Measurements from ENCODE around the gene TBC1D2B. TPM values are rescaled to one million over a fixed set of nuclear protein-coding genes. Genes with fewer than 3 reads are reported as not detected.

TBC1D2B gene
- total RNA-seq, 3 donors from 2014 or later, result 54.8 to 65.6 (median 57.0) TPM

DNA sequence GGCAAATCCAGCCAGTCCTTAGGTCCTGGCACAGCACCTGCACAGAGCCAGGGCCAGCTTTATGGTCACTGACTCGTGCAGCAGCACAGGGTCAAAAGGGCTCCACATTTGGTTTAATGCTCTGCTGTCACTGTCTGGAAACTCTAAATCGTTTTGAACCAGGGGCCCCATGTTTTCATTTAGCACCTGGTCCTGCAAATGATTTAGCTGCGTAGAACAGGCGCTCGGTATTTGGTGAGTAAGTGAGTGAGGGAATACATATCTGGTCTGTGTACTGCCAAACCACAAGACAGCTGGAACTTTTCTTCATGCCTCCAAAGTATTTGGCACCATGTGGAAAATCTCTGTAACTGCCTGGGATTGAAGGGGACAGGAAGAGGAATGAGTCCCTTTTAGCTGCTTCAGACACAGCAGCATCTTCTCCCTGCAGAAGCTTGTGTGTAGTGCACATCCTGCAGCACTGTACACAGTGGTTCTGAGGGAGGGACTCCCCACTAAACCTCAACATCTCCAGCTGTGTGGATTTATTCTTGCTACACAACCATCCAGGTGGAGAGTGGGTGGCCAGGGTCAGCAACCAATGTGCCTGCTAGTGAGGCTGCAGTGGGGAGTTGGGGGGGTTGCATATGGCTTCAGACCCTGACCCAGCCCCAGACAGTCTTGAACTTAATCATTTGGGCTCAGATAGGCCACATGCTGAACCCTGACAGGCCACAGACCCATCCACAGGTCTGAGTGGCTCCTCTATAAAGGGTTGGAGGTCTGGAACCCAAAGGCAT lies 15.9 kb upstream of the TBC1D2B start:
- TF ChIP-seq, protein P1, sequence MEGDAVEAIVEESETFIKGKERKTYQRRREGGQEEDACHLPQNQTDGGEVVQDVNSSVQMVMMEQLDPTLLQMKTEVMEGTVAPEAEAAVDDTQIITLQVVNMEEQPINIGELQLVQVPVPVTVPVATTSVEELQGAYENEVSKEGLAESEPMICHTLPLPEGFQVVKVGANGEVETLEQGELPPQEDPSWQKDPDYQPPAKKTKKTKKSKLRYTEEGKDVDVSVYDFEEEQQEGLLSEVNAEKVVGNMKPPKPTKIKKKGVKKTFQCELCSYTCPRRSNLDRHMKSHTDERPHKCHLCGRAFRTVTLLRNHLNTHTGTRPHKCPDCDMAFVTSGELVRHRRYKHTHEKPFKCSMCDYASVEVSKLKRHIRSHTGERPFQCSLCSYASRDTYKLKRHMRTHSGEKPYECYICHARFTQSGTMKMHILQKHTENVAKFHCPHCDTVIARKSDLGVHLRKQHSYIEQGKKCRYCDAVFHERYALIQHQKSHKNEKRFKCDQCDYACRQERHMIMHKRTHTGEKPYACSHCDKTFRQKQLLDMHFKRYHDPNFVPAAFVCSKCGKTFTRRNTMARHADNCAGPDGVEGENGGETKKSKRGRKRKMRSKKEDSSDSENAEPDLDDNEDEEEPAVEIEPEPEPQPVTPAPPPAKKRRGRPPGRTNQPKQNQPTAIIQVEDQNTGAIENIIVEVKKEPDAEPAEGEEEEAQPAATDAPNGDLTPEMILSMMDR (IDR thresholded peaks at IDR 0.05), result no peak
- DNase-seq (no peak), ATAC-seq (peak; percentile 13)
- no peaks in the 10 kb centered on the region for H3K36me3 ChIP-seq (ENCODE audit: low read depth)
- no peaks in the 10 kb centered on the region for H3K9me3 ChIP-seq
- H3K4me3 ChIP-seq, result no peak overlapping the region
- intact Hi-C loops (cut with DNase I, micrococcal nuclease), result no loop called here
- peaks cover 16% of the 10 kb centered on the region for H3K4me1 ChIP-seq (ENCODE audit: low read depth)

DNA sequence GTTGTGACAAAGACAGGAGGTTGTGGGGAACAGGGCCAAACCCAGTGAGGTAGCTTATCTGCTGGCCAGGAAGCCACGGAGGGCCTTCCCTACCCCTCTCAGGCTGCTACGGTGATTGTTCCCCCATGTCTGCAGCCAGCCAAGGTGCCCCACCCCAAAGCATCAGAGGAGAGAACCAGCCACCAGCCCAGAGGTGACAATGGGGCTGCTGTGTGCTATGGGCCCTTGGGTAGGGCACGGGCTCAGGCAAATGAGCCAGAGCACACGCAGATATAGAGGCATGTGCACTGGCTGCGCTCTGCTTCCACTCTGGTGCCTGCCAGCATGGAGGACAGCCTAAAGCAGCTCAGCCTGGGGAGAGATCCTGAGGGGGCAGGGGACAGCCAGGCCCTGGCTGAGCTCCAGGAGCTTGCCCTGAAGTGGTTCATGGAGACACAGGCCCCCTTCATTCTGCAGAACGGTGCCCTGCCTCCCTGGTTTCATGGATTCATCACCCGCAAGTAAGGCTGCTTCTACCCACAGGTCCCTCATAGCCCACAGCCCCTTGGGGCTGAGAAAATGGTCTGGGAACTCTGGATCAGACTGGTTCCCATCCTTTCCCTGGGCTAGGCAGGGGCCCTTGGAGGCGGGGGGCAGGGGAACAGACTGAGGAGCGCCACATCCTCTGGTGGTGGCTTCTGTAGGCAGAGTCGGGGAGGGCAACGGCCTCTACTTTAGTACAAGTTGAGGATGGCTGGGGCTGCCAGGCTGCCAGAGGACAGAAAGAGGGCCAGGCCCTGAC lies 14.9 kb upstream of the TBC1D2B start, which contains the start of gene SH2D7:
TSS of gene SH2D7 (plus strand) at position 301 of the 781 bp plus-strand sequence. CDS start at position 325, 24 bp downstream.
- Histone ChIP-seq H3K4me3 (no peak within 1 kb of the TSS), H3K36me3 (ENCODE audit: low read depth) (no peaks in the 10 kb centered on the region), H3K9me3 (no peaks in the 10 kb centered on the region), H3K4me1 (ENCODE audit: low read depth) (peaks cover 21% of the 10 kb centered on the region)
- TF ChIP-seq, protein P1 (IDR thresholded peaks at IDR 0.05), result no peak
- DNase-seq, result no peak
- peak; percentile 23 for ATAC-seq
- intact Hi-C loops (cut with DNase I, micrococcal nuclease), result no loop called here

DNA sequence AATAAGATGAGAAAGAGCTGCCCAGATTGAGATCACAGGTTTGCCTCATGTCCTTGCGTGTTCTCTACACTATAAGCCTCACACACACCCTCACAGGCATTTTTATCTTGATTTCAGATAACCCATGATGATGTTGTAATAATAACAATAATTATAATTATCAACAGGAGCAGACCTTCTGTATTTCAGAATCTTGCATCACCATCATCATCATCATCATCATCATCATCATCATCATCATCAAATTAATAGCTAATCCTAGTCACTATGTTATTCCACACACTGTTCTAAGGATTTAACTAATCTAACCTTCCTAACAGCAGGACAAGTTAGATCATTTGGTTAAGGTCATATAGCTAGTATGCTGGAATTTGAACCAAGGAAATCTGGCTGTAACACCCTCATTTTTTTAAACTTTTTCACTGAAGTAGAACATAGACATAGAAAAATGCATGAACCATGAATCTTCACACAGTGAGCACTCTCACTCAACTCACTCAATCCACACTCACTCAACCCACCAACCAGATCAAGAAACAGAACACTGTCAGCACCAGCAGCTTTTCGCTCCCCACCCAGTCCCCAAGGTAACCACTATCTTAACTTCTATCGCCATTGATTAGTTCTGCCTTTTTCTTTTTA lies 13.0 kb upstream of the TBC1D2B start:
- Histone ChIP-seq H3K4me1 (ENCODE audit: low read depth) (peaks cover 21% of the 10 kb centered on the region), H3K4me3 (no peak overlapping the region), H3K36me3 (ENCODE audit: low read depth) (no peaks in the 10 kb centered on the region), H3K9me3 (no peaks in the 10 kb centered on the region)
- intact Hi-C loops (cut with DNase I, micrococcal nuclease), result no loop called here
- TF ChIP-seq, protein P1 (IDR thresholded peaks at IDR 0.05), result no peak
- no peak for DNase-seq
- ATAC-seq, result no peak

DNA sequence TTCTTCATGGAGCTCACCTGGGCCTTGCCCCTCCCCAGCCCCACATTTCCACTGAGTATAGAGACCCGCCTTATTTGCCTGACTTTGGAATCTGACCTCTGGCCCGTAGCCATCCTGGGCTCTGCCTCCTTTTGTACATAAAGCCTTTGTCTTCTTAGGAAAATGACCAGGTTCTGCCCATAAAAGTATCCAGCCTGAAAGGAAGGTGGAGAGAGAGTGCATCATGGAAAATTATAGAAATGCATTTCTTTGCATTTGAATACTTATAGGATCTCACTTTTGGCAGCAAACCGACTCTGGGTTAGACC lies 11.2 kb upstream of the TBC1D2B start:
- Histone ChIP-seq H3K36me3 (ENCODE audit: low read depth) (no peaks in the 10 kb centered on the region), H3K4me1 (ENCODE audit: low read depth) (peaks cover 31% of the 10 kb centered on the region), H3K4me3 (no peak overlapping the region), H3K9me3 (no peaks in the 10 kb centered on the region)
- ATAC-seq, result peak; percentile 74
- TF ChIP-seq, protein P1 (IDR thresholded peaks at IDR 0.05), result no peak
- peak; percentile 82 to 88 (median 84) for DNase-seq
- intact Hi-C loops (cut with DNase I, micrococcal nuclease), result no loop called here

DNA sequence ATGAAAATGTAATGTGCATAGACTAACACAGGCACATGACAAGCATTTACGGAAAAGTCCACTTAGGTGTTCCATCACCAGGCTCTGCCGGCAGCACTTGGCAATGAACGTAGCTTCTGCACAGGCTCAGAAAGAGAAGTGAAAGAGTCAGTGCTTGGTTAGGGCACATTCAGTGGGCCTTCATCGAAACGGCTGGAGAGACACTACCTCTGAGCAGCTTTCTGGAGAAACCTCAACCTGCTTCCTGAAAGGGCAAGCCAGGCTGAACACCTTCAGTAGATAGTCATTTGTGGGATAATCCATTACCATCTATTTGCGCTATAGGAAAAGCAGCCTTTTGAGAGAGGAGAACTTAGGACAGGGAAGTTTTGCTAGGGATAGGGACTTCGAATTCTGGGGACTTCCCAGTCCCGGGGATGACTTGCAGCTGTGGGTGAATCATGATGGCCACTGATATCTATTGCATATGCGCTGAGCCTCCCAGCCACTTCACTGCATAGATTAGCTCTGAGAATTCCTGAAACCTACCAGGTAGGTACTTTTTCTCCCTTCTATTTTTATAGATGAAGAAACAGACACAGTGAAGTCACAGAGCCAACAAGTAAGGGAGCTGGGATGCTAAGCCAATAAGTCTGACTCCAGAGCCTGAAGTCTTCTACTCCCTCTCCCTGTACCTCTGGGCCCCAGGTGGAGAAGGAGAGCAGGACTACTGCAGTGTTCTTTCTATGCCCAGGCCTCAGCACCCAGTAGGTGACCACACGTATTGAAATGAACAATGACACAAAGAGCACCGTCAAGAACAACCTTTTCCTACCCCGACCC lies 10.7 kb upstream of the TBC1D2B start:
- TF ChIP-seq, protein P1 (IDR thresholded peaks at IDR 0.05), result no peak
- DNase-seq, result peak in 1 of 3 donors; percentile 30
- Histone ChIP-seq H3K9me3 (no peaks in the 10 kb centered on the region), H3K36me3 (ENCODE audit: low read depth) (no peaks in the 10 kb centered on the region), H3K4me3 (no peak overlapping the region), H3K4me1 (ENCODE audit: low read depth) (peaks cover 35% of the 10 kb centered on the region)
- intact Hi-C loops (cut with DNase I, micrococcal nuclease), result no loop called here
- peak; percentile 41 for ATAC-seq

Measured in mucosa of descending colon (tissue), 3 donors.